Stimulated activated CD8-positive, alpha-beta memory T cell treated with anti-CD3 and anti-CD28 coated beads, Interleukin-4, amount 100 ng/mL, for 1 hour (primary cell): ENCODE data around the gene PROK1.

Experiments
- DNase-seq, 2 donors: peaks; one replicate each; pipeline ENCODE4 v3.0.0-alpha.2; 2020; ENCODE audit warnings: low read depth in 2 of 2, low spot score in 1 of 2

The PROK1 gene

GRCh38 chr1:110464340-110464739 lies 13.4 kb downstream of the PROK1 start:
- DNase-seq = no peak

- DNase-seq = no peak
Observed at GRCh38 chr1:110465038-110465813, 14.3 kb downstream of the PROK1 start.

GRCh38 chr1:110465814-110466380 lies 14.9 kb downstream of the PROK1 start:
- no peak for DNase-seq

GRCh38 chr1:110466646-110467280 lies 15.8 kb downstream of the PROK1 start:
- DNase-seq = no peak

- DNase-seq = no peak
Observed at GRCh38 chr1:110471131-110471530, 20.2 kb downstream of the PROK1 start.

- no peak for DNase-seq
Observed at GRCh38 chr1:110472546-110472945, 21.6 kb downstream of the PROK1 start.

GRCh38 chr1:110474444-110474843 lies 23.5 kb downstream of the PROK1 start:
- DNase-seq = no peak

GRCh38 chr1:110475362-110476027 lies 24.5 kb downstream of the PROK1 start:
- DNase-seq = no peak

- DNase-seq = no peak
Observed at GRCh38 chr1:110476028-110476765, 25.2 kb downstream of the PROK1 start.

GRCh38 chr1:110477041-110477440 lies 26.1 kb downstream of the PROK1 start:
- no peak for DNase-seq

GRCh38 chr1:110477445-110477957 lies 26.6 kb downstream of the PROK1 start:
- DNase-seq = no peak

GRCh38 chr1:110477967-110478640 lies 27.2 kb downstream of the PROK1 start:
- no peak for DNase-seq

GRCh38 chr1:110478886-110479285 lies 27.9 kb downstream of the PROK1 start:
- no peak for DNase-seq

- no peak for DNase-seq
Observed at GRCh38 chr1:110480356-110481096, 29.6 kb downstream of the PROK1 start.

GRCh38 chr1:110481968-110482623 lies 31.1 kb downstream of the PROK1 start:
- DNase-seq = no peak

- DNase-seq = no peak
Observed at GRCh38 chr1:110482662-110483307, 31.8 kb downstream of the PROK1 start.

GRCh38 chr1:110483308-110483685 lies 32.3 kb downstream of the PROK1 start:
- DNase-seq = no peak

GRCh38 chr1:110484801-110485200 lies 33.9 kb downstream of the PROK1 start:
- no peak for DNase-seq

- no peak for DNase-seq
Observed at GRCh38 chr1:110485725-110486124, 34.8 kb downstream of the PROK1 start.
